ENCODE results near the gene SLC24A4. TPM values are rescaled to one million over a fixed set of nuclear protein-coding genes. Genes with fewer than 3 reads are reported as not detected.

The SLC24A4 gene
- polyA plus RNA-seq, 1 donor from 2014 or later, result 0.17 TPM

DNA sequence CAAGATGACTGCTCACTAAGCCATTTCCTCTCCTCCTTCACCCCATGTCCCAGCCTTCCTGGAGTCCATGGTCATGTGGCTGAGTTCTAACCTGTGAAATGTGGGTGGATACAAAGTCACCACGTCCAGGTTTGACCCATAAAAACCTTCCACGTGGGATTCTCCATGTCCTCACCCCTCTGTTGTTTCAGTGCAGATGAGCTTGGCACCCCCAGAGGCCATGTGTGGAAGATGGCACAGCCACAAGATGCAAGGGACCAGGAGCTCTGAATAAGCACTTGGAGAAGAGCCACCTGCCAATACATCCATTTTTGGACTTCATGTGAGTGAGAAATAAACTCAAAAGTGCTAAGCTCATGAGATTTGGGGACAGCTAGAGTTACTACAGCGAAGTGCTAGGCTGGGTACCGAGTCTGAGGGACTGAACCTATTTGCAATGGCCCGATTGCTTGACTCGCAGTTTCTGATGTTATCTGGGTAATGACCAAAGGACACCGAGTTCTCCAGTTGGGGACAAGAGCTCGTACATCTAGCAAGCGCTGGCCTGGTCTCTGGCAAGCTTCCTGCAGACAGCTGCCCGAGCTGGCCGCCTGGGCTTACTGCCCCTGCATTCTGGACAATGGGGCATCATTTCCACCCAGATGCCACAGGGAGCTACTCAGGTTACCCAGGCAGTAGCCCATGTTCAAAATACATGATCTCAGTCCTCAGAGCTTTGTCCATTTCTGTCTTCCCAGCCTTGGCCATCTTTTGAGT, 7.7 kb upstream of the SLC24A4 start:
- Histone ChIP-seq H3K27ac (ENCODE audit: low read length) (no peak overlapping the region), H2AFZ (ENCODE audit: low read depth, low read length) (no peak overlapping the region), H3K4me2 (ENCODE audit: low read length) (no peak overlapping the region), H4K20me1 (ENCODE audit: insufficient read depth) (no peaks in the 10 kb centered on the region), H3K9me3 (ENCODE audit: low read length) (no peaks in the 10 kb centered on the region), H3K9me2 (ENCODE audit: insufficient read depth, low read length) (no peaks in the 10 kb centered on the region), H3K36me3 (ENCODE audit: insufficient read depth, low read length) (no peaks in the 10 kb centered on the region), H3K79me2 (replicated peaks; ENCODE audit: insufficient read depth, low read length) (no peaks in the 10 kb centered on the region), H3K9ac (ENCODE audit: low read length) (no peak overlapping the region), H3K4me3 (ENCODE audit: low read length) (no peak overlapping the region), H3F3A (ENCODE audit: insufficient read depth, low read length, poor library complexity, severe bottlenecking) (no peaks in the 10 kb centered on the region), H3K27me3 (ENCODE audit: insufficient read depth, low read depth, low read length) (no peaks in the 10 kb centered on the region)
- TF ChIP-seq TAF1 (IDR thresholded peaks at IDR 0.05; ENCODE audit: low read depth) (no peak), SMC3 (conservative IDR thresholded peaks at IDR 0.05; ENCODE audit: poor library complexity) (no peak), RAD21 (conservative IDR thresholded peaks at IDR 0.05) (no peak), EZH2 (IDR thresholded peaks at IDR 0.05; ENCODE audit: borderline replicate concordance, insufficient read depth, low read length, poor library complexity, severe bottlenecking) (no peak), POLR2AphosphoS5 (IDR thresholded peaks at IDR 0.05) (no peak), EP300 (conservative IDR thresholded peaks at IDR 0.05; ENCODE audit: poor library complexity, severe bottlenecking) (no peak), MXI1 (conservative IDR thresholded peaks at IDR 0.05; ENCODE audit: poor library complexity, severe bottlenecking) (no peak), REST (IDR thresholded peaks at IDR 0.05; ENCODE audit: borderline replicate concordance) (no peak)
- TF ChIP-seq, protein P1, sequence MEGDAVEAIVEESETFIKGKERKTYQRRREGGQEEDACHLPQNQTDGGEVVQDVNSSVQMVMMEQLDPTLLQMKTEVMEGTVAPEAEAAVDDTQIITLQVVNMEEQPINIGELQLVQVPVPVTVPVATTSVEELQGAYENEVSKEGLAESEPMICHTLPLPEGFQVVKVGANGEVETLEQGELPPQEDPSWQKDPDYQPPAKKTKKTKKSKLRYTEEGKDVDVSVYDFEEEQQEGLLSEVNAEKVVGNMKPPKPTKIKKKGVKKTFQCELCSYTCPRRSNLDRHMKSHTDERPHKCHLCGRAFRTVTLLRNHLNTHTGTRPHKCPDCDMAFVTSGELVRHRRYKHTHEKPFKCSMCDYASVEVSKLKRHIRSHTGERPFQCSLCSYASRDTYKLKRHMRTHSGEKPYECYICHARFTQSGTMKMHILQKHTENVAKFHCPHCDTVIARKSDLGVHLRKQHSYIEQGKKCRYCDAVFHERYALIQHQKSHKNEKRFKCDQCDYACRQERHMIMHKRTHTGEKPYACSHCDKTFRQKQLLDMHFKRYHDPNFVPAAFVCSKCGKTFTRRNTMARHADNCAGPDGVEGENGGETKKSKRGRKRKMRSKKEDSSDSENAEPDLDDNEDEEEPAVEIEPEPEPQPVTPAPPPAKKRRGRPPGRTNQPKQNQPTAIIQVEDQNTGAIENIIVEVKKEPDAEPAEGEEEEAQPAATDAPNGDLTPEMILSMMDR (IDR thresholded peaks at IDR 0.05; ENCODE audit: poor library complexity, severe bottlenecking), result no peak

DNA sequence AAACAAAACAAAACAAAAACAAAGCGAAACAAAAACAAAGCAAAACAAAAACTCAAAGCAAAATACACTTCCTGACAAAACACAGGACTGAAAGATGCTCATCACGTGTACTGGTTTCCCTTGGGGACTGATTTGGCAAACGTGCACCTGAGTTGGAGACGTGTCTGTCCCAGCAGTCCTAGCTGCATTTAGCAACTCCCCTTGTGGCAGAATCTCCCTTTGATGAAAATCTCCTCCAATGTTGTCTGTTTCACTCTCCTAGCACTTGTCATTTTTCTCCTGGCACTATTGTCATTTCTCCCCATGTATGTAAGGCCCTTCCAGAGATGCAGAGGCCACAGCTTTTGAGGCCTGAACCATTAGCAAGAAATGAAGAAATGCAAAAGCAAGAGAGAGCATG, 6.8 kb upstream of the SLC24A4 start:
- H3K27ac ChIP-seq (ENCODE audit: low read length), result no peak overlapping the region
- H3F3A ChIP-seq (ENCODE audit: insufficient read depth, low read length, poor library complexity, severe bottlenecking), result no peaks in the 10 kb centered on the region
- no peak overlapping the region for H3K4me2 ChIP-seq (ENCODE audit: low read length)
- no peaks in the 10 kb centered on the region for H3K36me3 ChIP-seq (ENCODE audit: insufficient read depth, low read length)
- no peak overlapping the region for H3K9ac ChIP-seq (ENCODE audit: low read length)
- H4K20me1 ChIP-seq (ENCODE audit: insufficient read depth), result no peaks in the 10 kb centered on the region
- no peak overlapping the region for H2AFZ ChIP-seq (ENCODE audit: low read depth, low read length)
- TF ChIP-seq, protein P1 (IDR thresholded peaks at IDR 0.05; ENCODE audit: poor library complexity, severe bottlenecking), result no peak
- no peak for TF ChIP-seq REST (IDR thresholded peaks at IDR 0.05; ENCODE audit: borderline replicate concordance)
- TF ChIP-seq POLR2AphosphoS5 (IDR thresholded peaks at IDR 0.05), result no peak
- TF ChIP-seq SMC3 (conservative IDR thresholded peaks at IDR 0.05; ENCODE audit: poor library complexity), result no peak
- no peak for TF ChIP-seq RAD21 (conservative IDR thresholded peaks at IDR 0.05)
- no peak for TF ChIP-seq EZH2 (IDR thresholded peaks at IDR 0.05; ENCODE audit: borderline replicate concordance, insufficient read depth, low read length, poor library complexity, severe bottlenecking)
- no peak for TF ChIP-seq EP300 (conservative IDR thresholded peaks at IDR 0.05; ENCODE audit: poor library complexity, severe bottlenecking)
- no peak for TF ChIP-seq MXI1 (conservative IDR thresholded peaks at IDR 0.05; ENCODE audit: poor library complexity, severe bottlenecking)
- TF ChIP-seq TAF1 (IDR thresholded peaks at IDR 0.05; ENCODE audit: low read depth), result no peak
- H3K9me3 ChIP-seq (ENCODE audit: low read length), result no peaks in the 10 kb centered on the region
- H3K27me3 ChIP-seq (ENCODE audit: insufficient read depth, low read depth, low read length), result peaks cover 2% of the 10 kb centered on the region
- no peaks in the 10 kb centered on the region for H3K9me2 ChIP-seq (ENCODE audit: insufficient read depth, low read length)
- no peak overlapping the region for H3K4me3 ChIP-seq (ENCODE audit: low read length)
- H3K79me2 ChIP-seq (replicated peaks; ENCODE audit: insufficient read depth, low read length), result no peaks in the 10 kb centered on the region

Measured in neural cell (in vitro differentiated cells).